Adrenal gland (tissue), 12 donors: ENCODE results near the gene PTK6. TPM values are rescaled to one million over a fixed set of nuclear protein-coding genes. Genes with fewer than 3 reads are reported as not detected.

ENCODE experiments used
- DNase-seq, 7 donors: peaks; one replicate each; pipeline ENCODE4 v3.0.0-alpha.2; 2019 to 2020
- H3K27ac ChIP-seq, 5 donors: fragments of 200-600 bp; sonication (generic) in 4 of 5; 1 replicate in 3 of 5; 2 replicates in 2 of 5; pipeline versions ENCODE4 v1.5.1 to v1.8.0; 2016 to 2020; ENCODE audit warnings: mild to moderate bottlenecking in 1 of 5
- H3K27me3 ChIP-seq: fragments of 200-600 bp; 2 replicates; pipeline ENCODE4 v1.8.0; 2021
- H3K36me3 ChIP-seq, 2 donors: fragments of 200-600 bp; replicated peaks in 1 of 2; 1 replicate in 1 of 2; 2 replicates in 1 of 2; pipeline versions ENCODE4 v1.5.1 to v1.8.0; 2018 to 2022
- H3K4me1 ChIP-seq, 2 donors: fragments of 200-600 bp; replicated peaks in 1 of 2; 1 replicate in 1 of 2; 2 replicates in 1 of 2; pipeline versions ENCODE4 v1.5.1 to v1.8.0; 2018 to 2021
- H3K4me3 ChIP-seq, 4 donors: fragments of 200-600 bp; sonication (generic) in 3 of 4; one replicate each; pipeline ENCODE4 v1.5.1; 2016 to 2018
- H3K9me3 ChIP-seq, 3 donors: fragments of 200-600 bp; sonication (generic) in 1 of 3; replicated peaks in 1 of 3; 1 replicate in 2 of 3; 2 replicates in 1 of 3; pipeline versions ENCODE4 v1.5.1 to v1.8.0; 2016 to 2021
- CTCF ChIP-seq, 6 experiments: fragments of 450-650 bp in 4 of 6; fragments of 200-600 bp in 2 of 6; sonication (generic) in 1 of 6; IDR thresholded peaks; 1 replicate in 5 of 6; 2 replicates in 1 of 6; pipeline versions ENCODE4 v1.5.1 to v1.8.0; 2016 to 2021; ENCODE audit warnings: antibody characterized with exemption in 6 of 6, mild to moderate bottlenecking in 2 of 6, moderate library complexity in 1 of 6
- POLR2A ChIP-seq, 2 donors: fragments of 450-650 bp; IDR thresholded peaks; one replicate each; pipeline ENCODE4 v1.6.1; 2017; ENCODE audit warnings: antibody characterized with exemption in 2 of 2, mild to moderate bottlenecking in 2 of 2, moderate library complexity in 1 of 2
- WGBS, 4 donors: extraction: QIAGEN DNeasy Blood & Tissue Kit in 2 of 4; methylation state at CpG; one replicate each; pipeline versions ENCODE4 v1.1.5 to v1.1.7; 2013 to 2017; 5-methylcytosine and 5-hydroxymethylcytosine counted together
- intact Hi-C, 2 donors: fragments of 100-400 bp; cut with DNase I; formaldehyde crosslinking; loops; one replicate each; pipeline versions ENCODE4 v1.14.1 to v1.15.0; 2022 to 2023
- polyA plus RNA-seq, 3 donors: library from polyadenylated mRNA; stranded (reverse); fragments of 200-250 nt in 2 of 3; fragments of 350-450 nt in 1 of 3; fragmentation: Illumina TruSeq in 1 of 3; extraction: RNeasy Lipid Tissue Mini Kit (QIAGEN cat#74804) in 1 of 3; gene quantifications; one replicate each; pipeline ENCODE4 v1.2.3, GENCODE V29; 2013 to 2014
- total RNA-seq, 9 donors: library from RNA; depleted of rRNA in 4 of 9; stranded (reverse); fragments of >200 nt in 4 of 9; fragments of 120-200 nt in 1 of 9; fragmentation: NEBNext Ultra II Directional in 1 of 9; extraction: Animal tissue kit (Norgen Biotek cat#: 25700) in 1 of 9; gene quantifications; one replicate each; pipeline versions ENCODE4 v1.1.0 to v1.2.4, GENCODE V29; 2013 to 2023
- donor health status: healthy with polysubstance abuse.
- donor health status: Bipolar disorder and iron deficiency.
- donor health status: DM: yes; HTN: yes; CAD: no.
- donor health status: DM: no; HTN: no; CAD: no.
- donor health status: DM: no; HTN: no; CAD: no.
- donor health status: DM: yes; HTN: yes; CAD: no.

Gene PTK6
- total and polyA plus RNA-seq, 12 donors: 0.19 to 0.72 (median 0.36) TPM; not detected in 5

- no peak for TF ChIP-seq CTCF (IDR thresholded peaks at IDR 0.05)
- no peak for TF ChIP-seq POLR2A (IDR thresholded peaks at IDR 0.05)
- Histone ChIP-seq H3K4me3 (no peak overlapping the region), H3K9me3 (no peaks in the 10 kb centered on the region), H3K4me1 (peaks cover 0 to 7% of the 10 kb centered on the region in 2 donors), H3K27me3 (peaks cover 7% of the 10 kb centered on the region), H3K36me3 (no peaks in the 10 kb centered on the region), H3K27ac (no peak overlapping the region)
- DNase-seq: no peak
- intact Hi-C loops: loop anchor here in 1 of 2 donors (10.0 kb wide), 1 partner anchor 331 kb away; the partner anchor contains the start of genes ABHD16B and TPD52L2
- 72 to 81% (median 78%) methylated on average over 4 to 14 of the region's 14 CpGs for WGBS, 4 donors
These were observed 3.8 kb downstream of the PTK6 start for GRCh38 chr20:63533388-63533787.

GRCh38 chr20:63532449-63532971 lies 4.7 kb downstream of the PTK6 start:
- no peak for DNase-seq
- intact Hi-C loops: loop anchor here in 1 of 2 donors (10.0 kb wide), 1 partner anchor 332 kb away; the partner anchor contains the start of genes ABHD16B and TPD52L2
- peaks cover 0 to 4% of the 10 kb centered on the region in 2 donors for H3K4me1 ChIP-seq
- peaks cover 7% of the 10 kb centered on the region for H3K27me3 ChIP-seq
- no peak overlapping the region for H3K27ac ChIP-seq
- TF ChIP-seq POLR2A (IDR thresholded peaks at IDR 0.05): no peak
- TF ChIP-seq CTCF (IDR thresholded peaks at IDR 0.05): no peak
- 64 to 74% (median 72%) methylated on average over 11 to 24 of the region's 24 CpGs for WGBS, 4 donors
- H3K4me3 ChIP-seq: no peak overlapping the region
- no peaks in the 10 kb centered on the region for H3K36me3 ChIP-seq
- H3K9me3 ChIP-seq: no peaks in the 10 kb centered on the region

- H3K27me3 ChIP-seq: peaks cover 7% of the 10 kb centered on the region
- DNase-seq: no peak
These were observed 5.3 kb downstream of the PTK6 start for GRCh38 chr20:63531686-63532448.

More at GRCh38 chr20:63531686-63532448, 5.3 kb downstream of the PTK6 start:
- TF ChIP-seq POLR2A (IDR thresholded peaks at IDR 0.05) (no peak), CTCF (IDR thresholded peaks at IDR 0.05) (no peak)
- intact Hi-C loops: loop anchor here in 1 of 2 donors (10.0 kb wide), 1 partner anchor 333 kb away; the partner anchor contains the start of genes ABHD16B and TPD52L2
- WGBS, 4 donors: 76 to 82% (median 79%) methylated on average over 25 to 27 of the region's 27 CpGs
- Histone ChIP-seq H3K4me1 (no peaks in the 10 kb centered on the region), H3K36me3 (no peaks in the 10 kb centered on the region), H3K4me3 (no peak overlapping the region), H3K27ac (no peak overlapping the region), H3K9me3 (no peaks in the 10 kb centered on the region)
